ENCODE results near the gene CASKIN2. TPM values are rescaled to one million over a fixed set of nuclear protein-coding genes. Genes with fewer than 3 reads are reported as not detected.

Gene CASKIN2
- total and polyA plus RNA-seq, 2 of the 4 experiments (the other 2 are of a cell fraction), result 2.9 to 6.9 TPM

GRCh38 chr17:75523647-75524046 lies 8.3 kb upstream of the CASKIN2 start:
- dilution Hi-C loops (cut with HindIII; ENCODE audit: low sequenced_read_pairs, unreplicated experiment) (no loop called here), intact Hi-C loops (cut with micrococcal nuclease) (no loop called here), in situ Hi-C loops (cut with MboI; ENCODE audit: low sequenced_read_pairs) (no loop called here)
- no peak overlapping the region for H2BK15ac ChIP-seq (ENCODE audit: low read depth, low read length)
- TF ChIP-seq POLR2A (IDR thresholded peaks at IDR 0.05; ENCODE audit: low read depth, low read length), result no peak
- TF ChIP-seq BHLHE40 (IDR thresholded peaks at IDR 0.05; ENCODE audit: low read depth, low read length), result no peak
- TF ChIP-seq CTCF (conservative IDR thresholded peaks at IDR 0.05; ENCODE audit: low read depth, low read length), result no peak
- no peak for TF ChIP-seq FOS (IDR thresholded peaks at IDR 0.05; ENCODE audit: low read depth, low read length)
- 0 out of 2 replicates have a peak, but pooled peaks cover 14% of the 10 kb centered on the region for H4K20me1 ChIP-seq (ENCODE audit: insufficient read depth, low read length)
- H3K18ac ChIP-seq (ENCODE audit: low read depth, low read length), result no peak overlapping the region
- CTCF ChIA-PET, result no interaction called here
- H3K9me3 ChIP-seq (ENCODE audit: control insufficient read depth, insufficient read depth, low read length), result no peaks in the 10 kb centered on the region
- no peak overlapping the region for H2AK9ac ChIP-seq (replicated peaks; ENCODE audit: low read depth, low read length, poor library complexity)
- H4K91ac ChIP-seq (ENCODE audit: insufficient read depth, low read depth, low read length), result no peak overlapping the region
- H2BK20ac ChIP-seq (ENCODE audit: low read depth, low read length), result no peak overlapping the region
- H3K14ac ChIP-seq (replicated peaks; ENCODE audit: low read depth, low read length), result no peak overlapping the region
- no peak overlapping the region for H3K23ac ChIP-seq (ENCODE audit: low read depth, low read length)
- DNase-seq (no peak), ATAC-seq (ENCODE audit: low read depth) (no peak)
- peaks cover 7% of the 10 kb centered on the region; the same call in 1 of the 2 replicates for H3K36me3 ChIP-seq (ENCODE audit: control insufficient read depth, insufficient read depth, low read length)
- WGBS, 2 experiments (ENCODE audit: extremely low coverage in 2 of 2, insufficient read length in 1 of 2), result 93% methylated on average over 3 of the region's 7 CpGs; no CpG with 5 or more reads in 1 of the 2 experiments
- H3K27me3 ChIP-seq (ENCODE audit: control insufficient read depth, insufficient read depth, low read length), result peaks cover 19% of the 10 kb centered on the region
- no peak overlapping the region for H4K5ac ChIP-seq (ENCODE audit: low read depth, low read length)
- no peak overlapping the region for H2AFZ ChIP-seq (replicated peaks; ENCODE audit: low read length, poor library complexity)
- H3K27ac ChIP-seq (ENCODE audit: insufficient read depth, low read length), result no peak overlapping the region
- no peak overlapping the region for H3K9ac ChIP-seq (ENCODE audit: low read depth, low read length)
- H3K79me1 ChIP-seq (ENCODE audit: low read depth in 1 of 2, low read length in 2 of 2), result 0 out of 4 replicates have a peak, but pooled peaks cover 0 to under 1% of the 10 kb centered on the region in 2 experiments
- BruUV-seq (replicated peaks), result no TSS peak
- no peak overlapping the region for H2BK120ac ChIP-seq (ENCODE audit: low read depth, low read length)
- no peaks in the 10 kb centered on the region for H3K9me1 ChIP-seq (ENCODE audit: insufficient read depth, low read length)
- POLR2A ChIA-PET (ENCODE audit: unreplicated experiment), result no interaction called here
- H4K8ac ChIP-seq (ENCODE audit: low read depth in 2 of 2, low read length in 2 of 2), result no peak overlapping the region
- no peak overlapping the region for H3K56ac ChIP-seq (ENCODE audit: extremely low read depth, insufficient read depth, low read length)
- no peak overlapping the region for H2BK5ac ChIP-seq (ENCODE audit: low read depth, low read length, poor library complexity, severe bottlenecking)
- no peaks in the 10 kb centered on the region for H3K4me1 ChIP-seq (ENCODE audit: control insufficient read depth, insufficient read depth, low read length)
- H3K4ac ChIP-seq (ENCODE audit: low read depth, low read length), result no peak overlapping the region
- H3K4me3 ChIP-seq (ENCODE audit: insufficient read depth, low read depth, low read length), result no peak overlapping the region
- H2AK5ac ChIP-seq (ENCODE audit: low read depth, low read length), result no peak overlapping the region
- H3K4me2 ChIP-seq (ENCODE audit: low read depth, low read length), result no peak overlapping the region

Measured in IMR-90 (cell line).